Fibroblast of lung (primary cell): ENCODE results near the gene MBD5. TPM values are rescaled to one million over a fixed set of nuclear protein-coding genes. Genes with fewer than 3 reads are reported as not detected.
A peak's percentile ranks its signal among the peaks of the same experiment; 100 is the strongest.

Experiments used
- DNase-seq, 2 donors: peaks; one replicate each; pipeline versions ENCODE4 v3.0.0 to v3.0.0-alpha.2; 2010; ENCODE audit warnings: low read depth in 2 of 2
- H2AFZ ChIP-seq: 2 replicates; pipeline ENCODE4 v1.5.1; 2012; ENCODE audit warnings: low read length, control low read depth, inconsistent platforms
- H3K27ac ChIP-seq: 2 replicates; pipeline ENCODE4 v1.5.1; 2011; ENCODE audit warnings: low read length, control low read depth; ENCODE audit not compliant: insufficient read depth
- H3K27me3 ChIP-seq: 2 replicates; pipeline ENCODE4 v1.5.1; 2011; ENCODE audit warnings: mild to moderate bottlenecking, low read length; ENCODE audit not compliant: control insufficient read depth, insufficient read depth
- H3K36me3 ChIP-seq: 2 replicates; pipeline ENCODE4 v1.5.1; 2011; ENCODE audit warnings: low read length; ENCODE audit not compliant: control insufficient read depth, insufficient read depth
- H3K4me1 ChIP-seq: 2 replicates; pipeline ENCODE4 v1.5.1; 2011; ENCODE audit warnings: low read length; ENCODE audit not compliant: control insufficient read depth, insufficient read depth; ENCODE audit errors: extremely low read depth
- H3K4me2 ChIP-seq: 2 replicates; pipeline ENCODE4 v1.5.1; 2011; ENCODE audit warnings: low read length, control low read depth; ENCODE audit not compliant: insufficient read depth; ENCODE audit errors: extremely low read depth
- H3K4me3 ChIP-seq, 4 experiments: fragments of 200-600 bp in 1 of 4; sonication (generic) in 1 of 4; replicated peaks in 1 of 4; 2 replicates each; pipeline ENCODE4 v1.5.1; 2011 to 2016; ENCODE audit warnings: low read length in 4 of 4, low read depth in 3 of 4, mild to moderate bottlenecking in 3 of 4, control low read depth in 2 of 4, inconsistent platforms in 1 of 4, mixed read lengths in 1 of 4; ENCODE audit not compliant: insufficient read depth in 1 of 4; ENCODE audit errors: control extremely low read depth in 1 of 4
- H3K79me2 ChIP-seq: 2 replicates; pipeline ENCODE4 v1.5.1; 2012; ENCODE audit warnings: mild to moderate bottlenecking, low read length, inconsistent platforms; ENCODE audit not compliant: control insufficient read depth, insufficient read depth
- H3K9ac ChIP-seq: 2 replicates; pipeline ENCODE4 v1.5.1; 2011; ENCODE audit warnings: mild to moderate bottlenecking, low read length, control low read depth; ENCODE audit not compliant: insufficient read depth
- H3K9me3 ChIP-seq: 2 replicates; pipeline ENCODE4 v1.5.1; 2012; ENCODE audit warnings: low read depth, low read length; ENCODE audit not compliant: control insufficient read depth, insufficient read depth
- H4K20me1 ChIP-seq: 2 replicates; pipeline ENCODE4 v1.5.1; 2011; ENCODE audit warnings: low read length; ENCODE audit not compliant: control insufficient read depth, insufficient read depth; ENCODE audit errors: extremely low read depth
- EZH2 ChIP-seq: IDR thresholded peaks from 2 replicates; pipeline ENCODE4 v1.5.1; 2012; ENCODE audit warnings: low read length, control low read depth, mild to moderate bottlenecking; ENCODE audit errors: missing control alignments
- polyA plus RNA-seq, 2 donors: library from polyadenylated mRNA; depleted of rRNA in 1 of 2; stranded (reverse) in 1 of 2; unstranded in 1 of 2; fragments of >200 nt; gene quantifications; 2 replicates each; pipeline ENCODE4 v1.2.1, GENCODE V29; 2011 to 2012; ENCODE audit warnings: missing spikeins in 1 of 2
- total RNA-seq: library from RNA; depleted of rRNA; stranded (reverse); fragments of >200 nt; gene quantifications from 2 replicates; pipeline ENCODE4 v1.2.1, GENCODE V29; 2014
- TF ChIP-seq, protein P1 (sequence below), 2 donors: IDR thresholded peaks in 1 of 2; conservative IDR thresholded peaks in 1 of 2; 1 replicate in 1 of 2; 2 replicates in 1 of 2; pipeline ENCODE4 v1.5.1; 2011 to 2012; ENCODE audit warnings: low read length in 2 of 2, control low read depth in 1 of 2, inconsistent platforms in 1 of 2, low read depth in 1 of 2, mild to moderate bottlenecking in 1 of 2

MBD5 gene
- total and polyA plus RNA-seq, 2 donors (not counting 1 experiment from before 2014, with no cell fraction given), result 26.1 to 32.4 TPM

DNA sequence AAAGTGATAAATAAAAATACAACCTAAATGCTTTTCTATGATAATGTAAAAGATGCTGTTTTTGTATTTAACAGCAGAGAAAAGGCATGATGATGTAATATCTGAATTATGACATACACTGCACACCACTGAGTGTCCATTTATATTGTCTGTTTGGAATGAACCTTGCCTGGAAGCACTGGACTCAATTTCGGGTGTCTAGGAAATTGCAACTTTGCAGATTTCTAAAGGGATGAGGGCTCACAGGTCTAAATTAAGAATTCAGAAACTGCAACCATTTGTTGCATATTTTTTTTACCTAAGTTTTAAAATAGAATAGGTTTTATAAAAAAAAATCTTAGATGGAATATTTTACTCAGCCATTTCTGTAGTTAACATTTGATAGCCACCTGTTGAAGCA lies 492.5 kb downstream of the MBD5 start:
- no peak for DNase-seq

DNA sequence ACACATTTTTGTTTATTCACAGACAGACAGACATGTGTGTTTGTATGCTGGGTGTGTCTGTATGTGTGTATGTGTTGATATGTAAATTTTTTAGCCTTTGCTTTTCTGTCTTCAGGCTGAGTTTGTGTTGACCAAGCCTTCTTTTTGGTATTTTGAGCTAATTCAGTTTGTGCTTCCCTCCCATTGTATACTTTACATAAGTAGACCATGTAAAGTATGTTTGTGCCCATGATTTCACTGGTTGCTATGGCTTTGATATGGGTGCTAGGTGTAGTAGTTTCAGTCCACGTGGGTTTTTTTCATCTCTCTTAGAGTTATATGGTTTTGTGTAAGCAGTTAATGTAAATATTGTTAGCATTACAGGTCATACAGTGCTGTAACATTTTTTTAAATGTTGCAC lies 494.2 kb downstream of the MBD5 start:
- no peak for TF ChIP-seq EZH2
- TF ChIP-seq, protein P1, sequence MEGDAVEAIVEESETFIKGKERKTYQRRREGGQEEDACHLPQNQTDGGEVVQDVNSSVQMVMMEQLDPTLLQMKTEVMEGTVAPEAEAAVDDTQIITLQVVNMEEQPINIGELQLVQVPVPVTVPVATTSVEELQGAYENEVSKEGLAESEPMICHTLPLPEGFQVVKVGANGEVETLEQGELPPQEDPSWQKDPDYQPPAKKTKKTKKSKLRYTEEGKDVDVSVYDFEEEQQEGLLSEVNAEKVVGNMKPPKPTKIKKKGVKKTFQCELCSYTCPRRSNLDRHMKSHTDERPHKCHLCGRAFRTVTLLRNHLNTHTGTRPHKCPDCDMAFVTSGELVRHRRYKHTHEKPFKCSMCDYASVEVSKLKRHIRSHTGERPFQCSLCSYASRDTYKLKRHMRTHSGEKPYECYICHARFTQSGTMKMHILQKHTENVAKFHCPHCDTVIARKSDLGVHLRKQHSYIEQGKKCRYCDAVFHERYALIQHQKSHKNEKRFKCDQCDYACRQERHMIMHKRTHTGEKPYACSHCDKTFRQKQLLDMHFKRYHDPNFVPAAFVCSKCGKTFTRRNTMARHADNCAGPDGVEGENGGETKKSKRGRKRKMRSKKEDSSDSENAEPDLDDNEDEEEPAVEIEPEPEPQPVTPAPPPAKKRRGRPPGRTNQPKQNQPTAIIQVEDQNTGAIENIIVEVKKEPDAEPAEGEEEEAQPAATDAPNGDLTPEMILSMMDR (conservative IDR thresholded peaks at IDR 0.05 in 1 of 2, IDR thresholded peaks at IDR 0.05 in 1 of 2; ENCODE audit: low read depth in 1 of 2, low read length in 2 of 2), result no peak
- Histone ChIP-seq H4K20me1 (no peaks in the 10 kb centered on the region), H3K9me3 (no peaks in the 10 kb centered on the region), H3K4me2 (no peak overlapping the region), H2AFZ (no peak overlapping the region), H3K36me3 (no peaks in the 10 kb centered on the region), H3K79me2 (no peaks in the 10 kb centered on the region), H3K9ac (no peak overlapping the region), H3K4me1 (no peaks in the 10 kb centered on the region), H3K27me3 (no peaks in the 10 kb centered on the region), H3K27ac (no peak overlapping the region), H3K4me3 (no peak overlapping the region)
- DNase-seq, result no peak

More for the DNA sequence above, 492.5 kb downstream of the MBD5 start:
- H2AFZ ChIP-seq, result no peak overlapping the region
- H3K9ac ChIP-seq, result no peak overlapping the region
- no peaks in the 10 kb centered on the region for H3K27me3 ChIP-seq
- no peaks in the 10 kb centered on the region for H3K79me2 ChIP-seq
- H3K9me3 ChIP-seq, result no peaks in the 10 kb centered on the region
- H4K20me1 ChIP-seq, result no peaks in the 10 kb centered on the region
- TF ChIP-seq EZH2, result no peak
- TF ChIP-seq, protein P1 (conservative IDR thresholded peaks at IDR 0.05 in 1 of 2, IDR thresholded peaks at IDR 0.05 in 1 of 2; ENCODE audit: low read depth in 1 of 2, low read length in 2 of 2), result no peak
- H3K27ac ChIP-seq, result no peak overlapping the region
- no peaks in the 10 kb centered on the region for H3K36me3 ChIP-seq
- no peaks in the 10 kb centered on the region for H3K4me1 ChIP-seq
- no peak overlapping the region for H3K4me3 ChIP-seq
- no peak overlapping the region for H3K4me2 ChIP-seq

DNA sequence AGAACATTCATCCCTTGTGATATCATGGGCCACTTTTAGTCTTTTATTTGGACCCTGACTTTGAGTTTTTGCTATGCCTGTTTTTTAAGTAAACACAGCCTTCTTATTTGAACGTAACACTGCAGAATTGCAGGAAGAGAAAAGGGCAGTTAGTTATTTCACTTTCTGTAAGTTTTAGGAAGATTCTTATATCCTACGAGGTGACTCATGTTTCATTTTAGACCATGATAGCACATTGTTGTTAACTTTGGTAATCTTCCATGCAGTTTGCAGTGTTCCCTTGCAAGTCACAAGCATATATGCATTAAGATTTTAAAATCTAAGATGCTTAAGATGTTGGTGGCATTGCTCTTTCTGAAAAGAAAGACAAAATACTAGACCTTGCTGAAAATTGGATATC lies 495.1 kb downstream of the MBD5 start:
- no peaks in the 10 kb centered on the region for H4K20me1 ChIP-seq
- no peak overlapping the region for H3K4me3 ChIP-seq
- no peak overlapping the region for H3K4me2 ChIP-seq
- H2AFZ ChIP-seq, result no peak overlapping the region
- H3K36me3 ChIP-seq, result no peaks in the 10 kb centered on the region
- no peaks in the 10 kb centered on the region for H3K9me3 ChIP-seq
- H3K27me3 ChIP-seq, result no peaks in the 10 kb centered on the region
- H3K4me1 ChIP-seq, result no peaks in the 10 kb centered on the region
- no peak overlapping the region for H3K9ac ChIP-seq
- TF ChIP-seq, protein P1 (conservative IDR thresholded peaks at IDR 0.05 in 1 of 2, IDR thresholded peaks at IDR 0.05 in 1 of 2; ENCODE audit: low read depth in 1 of 2, low read length in 2 of 2), result no peak
- no peak for TF ChIP-seq EZH2
- H3K27ac ChIP-seq, result no peak overlapping the region
- H3K79me2 ChIP-seq, result no peaks in the 10 kb centered on the region
- DNase-seq, result peak; percentile 10 to 32
